ENCODE data around the gene HEMGN.

DNA sequence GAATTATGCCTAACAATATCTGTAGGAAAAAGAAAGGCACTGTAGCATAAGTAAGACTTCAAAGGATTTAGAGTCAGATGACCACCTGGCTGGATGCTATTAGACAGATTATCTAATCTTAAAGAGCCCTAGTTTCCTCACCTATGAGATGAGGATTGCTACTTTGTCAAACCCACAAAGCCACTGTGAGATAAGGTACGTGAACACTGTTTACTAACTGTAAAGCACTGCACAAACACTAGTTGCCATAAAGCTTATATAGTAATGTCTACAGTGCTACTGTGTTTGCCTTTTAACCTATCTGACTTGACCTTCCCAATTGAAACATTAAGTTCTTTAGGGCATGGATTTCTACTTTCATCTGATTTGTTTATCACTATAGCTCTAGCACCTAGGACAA is 26.0 kb downstream of the HEMGN start:
- TF ChIP-seq, protein P1, sequence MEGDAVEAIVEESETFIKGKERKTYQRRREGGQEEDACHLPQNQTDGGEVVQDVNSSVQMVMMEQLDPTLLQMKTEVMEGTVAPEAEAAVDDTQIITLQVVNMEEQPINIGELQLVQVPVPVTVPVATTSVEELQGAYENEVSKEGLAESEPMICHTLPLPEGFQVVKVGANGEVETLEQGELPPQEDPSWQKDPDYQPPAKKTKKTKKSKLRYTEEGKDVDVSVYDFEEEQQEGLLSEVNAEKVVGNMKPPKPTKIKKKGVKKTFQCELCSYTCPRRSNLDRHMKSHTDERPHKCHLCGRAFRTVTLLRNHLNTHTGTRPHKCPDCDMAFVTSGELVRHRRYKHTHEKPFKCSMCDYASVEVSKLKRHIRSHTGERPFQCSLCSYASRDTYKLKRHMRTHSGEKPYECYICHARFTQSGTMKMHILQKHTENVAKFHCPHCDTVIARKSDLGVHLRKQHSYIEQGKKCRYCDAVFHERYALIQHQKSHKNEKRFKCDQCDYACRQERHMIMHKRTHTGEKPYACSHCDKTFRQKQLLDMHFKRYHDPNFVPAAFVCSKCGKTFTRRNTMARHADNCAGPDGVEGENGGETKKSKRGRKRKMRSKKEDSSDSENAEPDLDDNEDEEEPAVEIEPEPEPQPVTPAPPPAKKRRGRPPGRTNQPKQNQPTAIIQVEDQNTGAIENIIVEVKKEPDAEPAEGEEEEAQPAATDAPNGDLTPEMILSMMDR (conservative IDR thresholded peaks at IDR 0.05) = no peak
- no peak for TF ChIP-seq ZFX (IDR thresholded peaks at IDR 0.05)
